Activated CD8-positive, alpha-beta T cell treated with anti-CD3 and anti-CD28 coated beads for 36 hours (primary cell): ENCODE data around the gene PAOX. TPM values are rescaled to one million over a fixed set of nuclear protein-coding genes. Genes with fewer than 3 reads are reported as not detected.
"Not testable (repeated sequence)": the region's sequence is repeated elsewhere in the genome, so short reads cannot be mapped to it uniquely, and the experiment has no call there.

Experiments
- ATAC-seq: fragments of 200-7000 bp; cut with Tn5 transposase; one replicate; pipeline ENCODE4 v1.10.0; 2021; ENCODE audit warnings: mild to moderate bottlenecking, moderate library complexity
- CTCF ChIA-PET: fragments of 350-600 bp; sonication (Branson Sonifier 250); formaldehyde crosslinking; loops from one replicate; lab custom pipeline; 2021; ENCODE audit warnings: antibody characterized with exemption; lab: Charles Lee
- POLR2A ChIA-PET: fragments of 350-600 bp; sonication (Branson Sonifier 250); formaldehyde crosslinking; loops from one replicate; lab custom pipeline; 2021; ENCODE audit warnings: antibody characterized with exemption; lab: Charles Lee
- DNase-seq: peaks from one replicate; pipeline ENCODE4 v3.0.0-alpha.2; 2020
- H3K27ac Mint-ChIP-seq: one replicate; pipeline ENCODE4 v1.8.0; 2021; ENCODE audit warnings: mild to moderate bottlenecking, mixed read lengths
- H3K27me3 Mint-ChIP-seq: one replicate; pipeline ENCODE4 v1.8.0; 2021; ENCODE audit warnings: mixed read lengths
- H3K36me3 Mint-ChIP-seq: one replicate; pipeline ENCODE4 v1.8.0; 2021; ENCODE audit warnings: low read depth, mixed read lengths
- H3K4me1 Mint-ChIP-seq: one replicate; pipeline ENCODE4 v1.8.0; 2021; ENCODE audit warnings: low read depth, mixed read lengths
- H3K4me3 Mint-ChIP-seq: one replicate; pipeline ENCODE4 v1.8.0; 2021; ENCODE audit warnings: mild to moderate bottlenecking, moderate library complexity, mixed read lengths
- H3K9me3 Mint-ChIP-seq: one replicate; pipeline ENCODE4 v1.8.0; 2021; ENCODE audit warnings: mixed read lengths
- CTCF ChIP-seq: fragments of 200-600 bp; IDR thresholded peaks from one replicate; pipeline ENCODE4 v1.8.0; 2022; ENCODE audit warnings: antibody characterized with exemption, mild to moderate bottlenecking
- intact Hi-C: fragments of 100-400 bp; cut with micrococcal nuclease; formaldehyde crosslinking; loops from one replicate; pipeline ENCODE4 v1.10.0; 2022
- total RNA-seq, 2 experiments: library from RNA; stranded (reverse); gene quantifications; one replicate each; pipeline ENCODE4 v1.2.3, GENCODE V29; 2021

The PAOX gene
- total RNA-seq, 2 experiments from 2014 or later, result 4.2 to 4.6 TPM

GRCh38 chr10:133383551-133383950 is 4.5 kb downstream of the PAOX start:
- no peaks in the 10 kb centered on the region for H3K9me3 Mint-ChIP-seq
- intact Hi-C loops, result no loop called here
- no peak for ATAC-seq
- H3K27ac Mint-ChIP-seq, result no peak overlapping the region
- no peak overlapping the region for H3K4me3 Mint-ChIP-seq
- POLR2A ChIA-PET, result no interaction called here
- CTCF ChIA-PET, result no interaction called here
- no peak for DNase-seq
- H3K4me1 Mint-ChIP-seq, result peaks cover 11% of the 10 kb centered on the region
- TF ChIP-seq CTCF, result no peak
- H3K27me3 Mint-ChIP-seq, result no peaks in the 10 kb centered on the region
- peaks cover 2% of the 10 kb centered on the region for H3K36me3 Mint-ChIP-seq

DNA sequence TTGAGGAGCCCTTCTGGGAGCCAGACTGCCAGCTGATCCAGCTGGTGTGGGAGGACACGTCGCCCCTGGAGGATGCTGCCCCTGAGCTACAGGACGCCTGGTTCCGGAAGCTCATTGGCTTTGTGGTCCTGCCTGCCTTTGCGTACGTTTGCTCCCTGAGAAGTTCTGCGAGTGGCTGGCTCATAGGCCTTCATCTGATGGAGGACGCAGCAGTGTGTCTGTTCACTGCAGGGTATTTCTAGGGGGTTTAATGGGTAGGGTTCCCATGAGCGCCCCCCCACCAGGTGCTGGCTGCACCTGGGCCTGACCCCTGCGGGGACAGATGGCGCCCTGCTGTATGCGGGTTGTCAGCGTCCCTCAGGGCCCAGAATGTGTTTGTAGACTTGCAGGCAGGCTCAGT is 5.0 kb downstream of the PAOX start:
- no peaks in the 10 kb centered on the region for H3K9me3 Mint-ChIP-seq
- H3K27me3 Mint-ChIP-seq, result no peaks in the 10 kb centered on the region
- ATAC-seq (no peak), DNase-seq (no peak)
- H3K36me3 Mint-ChIP-seq, result peaks cover 2% of the 10 kb centered on the region
- TF ChIP-seq CTCF, result no peak
- intact Hi-C loops, result no loop called here
- ChIA-PET CTCF (no interaction called here), POLR2A (no interaction called here)
- H3K4me3 Mint-ChIP-seq, result no peak overlapping the region
- H3K27ac Mint-ChIP-seq, result no peak overlapping the region
- peaks cover 15% of the 10 kb centered on the region for H3K4me1 Mint-ChIP-seq

GRCh38 chr10:133385214-133385613 is 6.2 kb downstream of the PAOX start:
- peaks cover 13% of the 10 kb centered on the region for H3K4me1 Mint-ChIP-seq
- H3K9me3 Mint-ChIP-seq, result no peaks in the 10 kb centered on the region
- ChIA-PET CTCF (no interaction called here), POLR2A (no interaction called here)
- no peak for ATAC-seq
- H3K27me3 Mint-ChIP-seq, result no peaks in the 10 kb centered on the region
- no peak overlapping the region for H3K4me3 Mint-ChIP-seq
- H3K36me3 Mint-ChIP-seq, result peaks cover 2% of the 10 kb centered on the region
- intact Hi-C loops, result no loop called here
- no peak overlapping the region for H3K27ac Mint-ChIP-seq
- DNase-seq, result no peak
- TF ChIP-seq CTCF, result no peak

DNA sequence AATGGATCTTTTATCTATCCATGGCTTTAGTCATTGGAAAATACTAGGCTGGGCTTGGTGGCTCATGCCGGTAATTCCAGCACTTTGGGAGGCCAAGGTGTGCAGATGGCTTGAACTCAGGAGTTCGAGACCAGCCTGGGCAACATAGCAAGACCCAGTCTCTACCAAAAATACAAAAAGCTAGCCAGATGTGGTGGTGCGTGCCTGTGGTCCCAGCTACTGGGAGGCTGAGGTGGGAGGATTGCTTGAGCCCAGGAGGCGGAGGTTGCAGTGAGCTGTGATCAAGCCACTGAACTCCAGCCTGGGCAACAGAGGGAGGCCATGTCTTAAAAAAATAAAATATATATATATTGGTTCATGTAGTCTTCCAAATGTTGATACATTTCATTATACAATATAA is 7.9 kb downstream of the PAOX start:
- DNase-seq, H3K4me3 Mint-ChIP-seq, intact Hi-C loops, H3K9me3 Mint-ChIP-seq, H3K27me3 Mint-ChIP-seq, H3K36me3 Mint-ChIP-seq, ATAC-seq, H3K27ac Mint-ChIP-seq: not testable (repeated sequence)
- peaks cover 30% of the 10 kb centered on the region for H3K4me1 Mint-ChIP-seq
- POLR2A ChIA-PET, result interaction anchor here (1.6 kb wide), 1 partner anchor 10 kb away, joined by 4 read pairs; no protein-coding TSS in a partner anchor
- CTCF ChIA-PET, result interaction anchor here (0.8 to 1.6 kb wide), 3 partner anchors 57 to 185 kb away, joined by 3 to 6 read pairs (median 3); no protein-coding TSS in a partner anchor

DNA sequence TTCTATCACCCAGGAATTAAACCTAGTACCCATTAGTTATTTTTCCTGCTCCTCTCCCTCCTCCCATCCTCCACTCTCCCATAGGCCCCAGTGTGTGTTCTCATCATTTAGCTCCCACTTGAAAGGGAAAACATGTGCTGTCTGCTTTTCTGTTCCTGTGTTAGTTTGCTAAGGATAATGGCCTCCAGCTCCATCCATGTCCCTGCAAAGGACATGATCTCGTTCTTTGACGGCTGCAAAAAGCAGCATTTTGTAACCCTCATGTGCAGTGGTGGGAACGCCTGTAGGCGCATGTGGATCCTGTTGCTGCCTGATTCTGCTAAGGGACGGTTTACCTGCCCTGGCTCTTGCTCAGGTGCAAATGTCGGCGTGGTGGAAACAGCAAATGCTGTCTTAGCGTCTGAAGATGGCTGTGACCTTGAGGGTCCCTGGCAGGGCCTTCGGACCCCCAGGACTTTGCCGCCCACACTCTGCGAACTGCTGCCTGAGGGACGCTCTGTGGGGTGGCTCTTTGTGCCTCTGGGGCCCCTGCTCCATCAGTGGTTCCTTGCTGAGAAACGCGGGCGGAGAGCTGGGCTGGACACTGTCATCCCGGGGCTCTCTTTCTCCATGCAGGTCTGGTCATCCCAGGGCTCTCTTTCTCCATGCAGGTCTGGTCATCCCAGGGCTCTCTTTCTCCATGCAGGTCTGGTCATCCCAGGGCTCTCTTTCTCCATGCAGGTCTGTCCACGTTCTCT is 9.3 kb downstream of the PAOX start:
- Mint-ChIP-seq H3K27me3 (no peaks in the 10 kb centered on the region), H3K4me3 (peak overlapping the region; percentile 78), H3K4me1 (peaks cover 33% of the 10 kb centered on the region), H3K27ac (peak overlapping the region; percentile 97), H3K9me3 (no peaks in the 10 kb centered on the region), H3K36me3 (peaks cover 5% of the 10 kb centered on the region)
- TF ChIP-seq CTCF, result no peak
- ChIA-PET CTCF (interaction anchor here (4.5 kb wide), 1 partner anchor 60 kb away, joined by 37 read pairs; no protein-coding TSS in a partner anchor), POLR2A (interaction anchor here (1.1 to 3.3 kb wide), 3 partner anchors 12 to 22 kb away, joined by 3 to 10 read pairs (median 9); partner anchors contain the start of gene ECHS1)
- no peak for ATAC-seq
- intact Hi-C loops, result no loop called here
- DNase-seq, result no peak
